Osteoblast (primary cell): Measurements from ENCODE around the gene OR1K1. TPM values are rescaled to one million over a fixed set of nuclear protein-coding genes. Genes with fewer than 3 reads are reported as not detected.
"Not testable (repeated sequence)": the region's sequence is repeated elsewhere in the genome, so short reads cannot be mapped to it uniquely, and the experiment has no call there.

ENCODE experiments used
- DNase-seq: peaks from one replicate; pipeline ENCODE4 v3.0.0; 2011; ENCODE audit warnings: low spot score, mixed read lengths; ENCODE audit not compliant: insufficient read length; ENCODE audit errors: missing footprints
- H2AFZ ChIP-seq: 2 replicates; pipeline ENCODE4 v1.6.0; 2011; ENCODE audit warnings: mild to moderate bottlenecking, low read length
- H3K27ac ChIP-seq: 2 replicates; pipeline ENCODE4 v1.5.1; 2011; ENCODE audit warnings: mild to moderate bottlenecking, low read depth, low read length, moderate library complexity
- H3K27me3 ChIP-seq: 2 replicates; pipeline ENCODE4 v1.6.0; 2012; ENCODE audit warnings: mild to moderate bottlenecking, control low read depth, inconsistent platforms, low read length, moderate library complexity; ENCODE audit not compliant: insufficient read depth
- H3K36me3 ChIP-seq: 2 replicates; pipeline ENCODE4 v1.5.1; 2011; ENCODE audit warnings: mild to moderate bottlenecking, low read length, control low read depth, moderate library complexity; ENCODE audit not compliant: insufficient read depth
- H3K4me1 ChIP-seq: 2 replicates; pipeline ENCODE4 v1.5.1; 2011; ENCODE audit warnings: mild to moderate bottlenecking, low read length, control low read depth, moderate library complexity; ENCODE audit not compliant: insufficient read depth
- H3K4me2 ChIP-seq: 2 replicates; pipeline ENCODE4 v1.6.0; 2011; ENCODE audit warnings: mild to moderate bottlenecking, low read length; ENCODE audit not compliant: insufficient read depth
- H3K4me3 ChIP-seq: fragments of 200-600 bp; sonication (generic); 3 replicates; pipeline ENCODE4 v1.5.1; 2012; ENCODE audit warnings: mild to moderate bottlenecking, low read length, inconsistent platforms; ENCODE audit not compliant: insufficient read depth
- H3K79me2 ChIP-seq: 2 replicates; pipeline ENCODE4 v1.6.0; 2012; ENCODE audit warnings: mild to moderate bottlenecking, low read length, control low read depth, inconsistent platforms; ENCODE audit not compliant: insufficient read depth
- H3K9me3 ChIP-seq: 2 replicates; pipeline ENCODE4 v1.5.1; 2011; ENCODE audit warnings: low read depth, low read length, control low read depth
- H4K20me1 ChIP-seq: 2 replicates; pipeline ENCODE4 v1.6.0; 2012; ENCODE audit warnings: mild to moderate bottlenecking, low read length, control low read depth; ENCODE audit not compliant: insufficient read depth
- CTCF ChIP-seq: IDR thresholded peaks from 2 replicates; pipeline ENCODE4 v1.5.1; 2011; ENCODE audit warnings: mild to moderate bottlenecking, low read depth, low read length, moderate library complexity; ENCODE audit errors: extremely low read depth
- total RNA-seq: library from RNA; depleted of rRNA; stranded (reverse); fragments of >200 nt; gene quantifications from 2 replicates; pipeline ENCODE4 v1.2.3, GENCODE V29; 2012

The OR1K1 gene
- total RNA-seq, 1 donor: not detected

DNA sequence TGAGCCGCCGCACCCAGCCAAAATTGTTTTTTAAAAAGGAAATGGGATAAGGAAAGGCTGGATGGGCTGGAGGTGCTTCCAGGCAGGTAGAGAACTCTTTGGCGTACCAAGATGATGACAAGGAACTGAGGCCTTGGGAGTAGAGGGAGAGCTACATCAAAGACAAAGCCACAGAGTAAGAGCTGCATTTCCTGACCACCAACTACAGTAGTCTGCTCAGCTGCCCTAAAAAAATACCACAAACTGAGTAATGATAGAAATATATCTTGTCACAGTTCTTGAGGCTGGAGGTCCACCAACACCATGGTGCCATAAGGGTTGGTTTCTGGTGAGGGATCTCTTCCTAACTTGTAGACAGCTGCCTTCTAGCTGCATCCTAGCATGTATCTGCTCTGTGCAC is 8.2 kb downstream of the OR1K1 start:
- H3K4me2 ChIP-seq: no peak overlapping the region
- no peak overlapping the region for H3K27ac ChIP-seq
- no peaks in the 10 kb centered on the region for H3K27me3 ChIP-seq
- H4K20me1 ChIP-seq: no peaks in the 10 kb centered on the region
- H3K79me2 ChIP-seq: no peaks in the 10 kb centered on the region
- H3K36me3 ChIP-seq: no peaks in the 10 kb centered on the region
- H3K4me1 ChIP-seq: no peaks in the 10 kb centered on the region
- peaks cover 8% of the 10 kb centered on the region for H3K9me3 ChIP-seq
- no peak overlapping the region for H2AFZ ChIP-seq
- DNase-seq: no peak
- TF ChIP-seq CTCF: no peak
- no peak overlapping the region for H3K4me3 ChIP-seq

DNA sequence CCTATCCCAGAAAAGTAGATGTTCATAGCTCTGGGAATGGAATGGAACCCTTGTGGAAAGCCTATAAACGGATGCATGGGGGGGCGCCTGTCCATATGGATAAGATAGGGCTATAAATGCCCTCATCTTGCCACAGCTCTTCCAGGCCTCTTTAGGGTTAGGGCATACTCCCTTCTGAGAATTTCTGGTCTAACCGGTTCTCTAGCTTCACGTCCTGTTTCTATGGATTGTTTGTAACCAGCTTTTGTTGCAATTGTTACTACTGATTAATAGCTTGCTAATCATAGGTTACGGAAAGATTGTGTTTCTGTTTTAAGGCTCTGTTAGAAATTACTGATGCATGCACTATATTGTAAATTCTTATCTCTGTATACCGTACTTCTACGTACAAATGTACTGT is 9.3 kb downstream of the OR1K1 start:
- not testable (repeated sequence) for H3K4me2 ChIP-seq, H3K27ac ChIP-seq, H2AFZ ChIP-seq, H3K4me1 ChIP-seq, H3K4me3 ChIP-seq, H3K36me3 ChIP-seq, H3K9me3 ChIP-seq, H3K79me2 ChIP-seq, H3K27me3 ChIP-seq, H4K20me1 ChIP-seq, DNase-seq

DNA sequence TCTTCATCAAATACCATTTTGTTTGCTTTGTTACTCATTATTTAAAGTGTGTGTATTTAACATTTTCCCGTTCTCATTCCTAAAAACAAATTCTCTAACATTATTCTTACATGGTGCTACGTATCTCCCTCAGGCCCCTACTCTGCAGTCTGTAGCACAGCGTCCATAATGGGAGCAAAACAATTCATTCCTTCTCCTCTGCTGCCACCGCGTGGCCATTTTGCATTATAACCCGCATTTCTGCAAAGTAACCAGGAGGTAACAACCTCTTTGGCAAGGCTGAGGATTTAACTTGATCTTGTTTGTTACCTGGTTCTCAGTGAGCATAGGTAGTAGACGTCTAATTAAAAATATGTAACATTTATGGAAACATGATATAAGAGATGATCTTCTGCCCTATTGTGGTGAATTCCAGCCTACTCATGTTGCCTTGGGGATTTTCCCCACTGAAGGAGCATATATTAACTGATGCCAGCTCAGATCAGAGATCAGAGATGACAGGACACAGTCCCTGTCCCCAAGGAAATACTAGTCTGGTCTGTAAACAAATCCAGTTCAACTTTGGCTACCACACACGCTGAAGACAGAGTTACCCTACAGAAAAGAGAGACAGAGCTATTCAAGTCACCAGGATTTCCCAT is 10.5 kb downstream of the OR1K1 start:
- Histone ChIP-seq H3K9me3 (peaks cover 8% of the 10 kb centered on the region), H3K4me1 (no peaks in the 10 kb centered on the region), H3K79me2 (no peaks in the 10 kb centered on the region), H2AFZ (no peak overlapping the region), H3K4me3 (no peak overlapping the region), H3K36me3 (no peaks in the 10 kb centered on the region), H3K27ac (no peak overlapping the region), H4K20me1 (no peaks in the 10 kb centered on the region), H3K4me2 (no peak overlapping the region), H3K27me3 (no peaks in the 10 kb centered on the region)
- DNase-seq: peak; percentile 89
- peak; percentile 76 for TF ChIP-seq CTCF

DNA sequence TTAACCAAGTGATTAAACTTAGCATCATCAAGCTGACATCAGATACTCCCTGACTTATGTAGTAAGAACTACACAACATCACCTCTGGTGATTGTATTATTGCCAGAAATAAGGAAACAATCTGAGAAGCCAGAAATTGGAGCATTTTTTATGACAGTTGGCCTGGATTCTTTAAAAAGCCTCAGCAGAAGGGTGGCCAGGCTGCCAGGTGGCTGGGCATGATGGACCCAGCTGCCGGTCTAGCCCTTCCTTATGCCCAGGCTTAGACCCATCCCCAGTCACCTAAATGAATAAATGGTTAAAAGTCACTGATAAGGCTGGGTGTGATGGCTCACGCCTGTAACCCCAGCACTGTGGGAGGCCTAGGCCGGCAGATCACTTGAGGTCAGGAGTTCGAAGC is 12.8 kb downstream of the OR1K1 start:
- Histone ChIP-seq H3K27ac (no peak overlapping the region), H4K20me1 (no peaks in the 10 kb centered on the region), H2AFZ (no peak overlapping the region), H3K4me2 (no peak overlapping the region), H3K27me3 (no peaks in the 10 kb centered on the region), H3K4me3 (no peak overlapping the region), H3K4me1 (no peaks in the 10 kb centered on the region), H3K36me3 (peaks cover 9% of the 10 kb centered on the region), H3K79me2 (no peaks in the 10 kb centered on the region), H3K9me3 (no peaks in the 10 kb centered on the region)
- no peak for TF ChIP-seq CTCF
- no peak for DNase-seq
